NCI-H2227 treated with DMSO at 0.1 percent for 48 hours (cell line): ENCODE results near the gene TXNDC5.

Experiments
- DNase-seq: peaks from one replicate; lab custom pipeline; 2025; lab: John Stamatoyannopoulos, UW

The TXNDC5 gene

DNA sequence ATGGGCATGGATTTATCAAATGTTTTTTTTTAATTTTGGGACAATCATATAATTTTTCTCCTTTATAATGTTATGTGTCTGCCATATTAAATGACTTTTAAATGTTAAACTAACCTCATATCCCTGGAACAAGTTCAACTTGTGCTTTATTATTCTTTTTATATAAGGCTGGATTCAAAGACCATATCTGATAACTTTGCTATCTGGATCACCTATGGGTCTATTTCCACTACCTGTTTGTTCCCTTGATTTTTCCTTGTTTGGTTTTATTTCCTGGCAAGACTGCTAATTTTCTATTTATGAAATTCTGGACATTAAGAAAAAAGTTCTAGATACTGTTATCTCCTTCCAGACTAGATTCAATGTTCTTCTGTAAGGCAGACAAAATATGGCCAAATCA is 58.8 kb downstream of the TXNDC5 start:
- no peak for DNase-seq

DNA sequence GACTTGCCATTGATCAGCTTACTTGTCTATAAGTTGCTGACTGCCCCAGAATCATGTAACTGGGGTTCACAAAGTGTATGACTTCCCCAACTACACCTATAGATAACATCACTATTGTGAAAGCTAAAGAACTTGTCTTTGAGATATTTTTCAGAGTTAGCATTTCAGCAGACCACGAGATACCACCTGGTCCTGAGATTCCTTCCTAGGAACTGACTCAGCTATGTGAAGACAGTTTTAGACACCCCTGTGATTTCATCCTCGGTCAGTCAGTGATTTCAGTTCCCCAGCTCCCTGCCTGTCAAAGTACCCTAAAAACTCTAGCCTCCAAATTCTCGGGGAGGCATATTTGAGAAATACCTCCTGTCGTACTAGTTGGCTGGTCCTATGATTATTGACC is 62.4 kb downstream of the TXNDC5 start:
- DNase-seq: no peak

- DNase-seq: no peak
These were observed 63.4 kb downstream of the TXNDC5 start for GRCh38 chr6:7846966-7847818.

DNA sequence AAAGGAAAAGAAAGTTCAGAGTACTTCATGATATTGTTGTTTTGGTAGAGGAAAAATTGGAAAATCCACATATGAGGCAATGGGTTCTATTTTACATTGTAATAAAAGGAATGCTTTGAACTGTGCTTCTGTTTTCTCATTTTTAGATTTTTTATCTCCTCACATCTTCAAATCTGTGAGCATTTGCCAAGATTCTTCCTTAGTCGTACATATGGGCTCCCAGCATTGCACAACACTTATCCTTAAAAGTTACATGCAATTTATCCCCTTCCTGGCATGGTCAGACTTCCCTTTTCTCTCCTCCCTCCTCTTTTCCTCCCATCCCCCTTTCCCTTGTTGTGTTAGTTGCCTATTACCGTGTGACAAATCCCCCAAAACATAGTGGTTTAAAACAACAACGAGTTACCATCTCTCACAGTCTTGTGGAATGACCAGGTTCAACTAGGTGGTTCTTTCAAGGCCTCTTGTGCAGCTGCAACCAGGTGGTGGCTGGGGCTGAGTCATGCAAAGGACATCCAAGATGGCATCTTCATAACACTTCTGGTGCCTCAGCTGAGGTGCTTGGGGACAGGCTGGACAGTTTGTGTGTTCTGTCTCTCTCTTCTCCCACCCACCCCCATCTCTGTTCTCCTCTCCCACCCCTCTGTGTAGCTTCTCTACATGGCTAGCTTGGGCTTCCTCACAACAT is 68.7 kb downstream of the TXNDC5 start:
- no peak for DNase-seq

- DNase-seq: no peak
These were observed 74.1 kb downstream of the TXNDC5 start for GRCh38 chr6:7836371-7837026.

- no peak for DNase-seq
These were observed 76.9 kb downstream of the TXNDC5 start for GRCh38 chr6:7833751-7834070.

DNA sequence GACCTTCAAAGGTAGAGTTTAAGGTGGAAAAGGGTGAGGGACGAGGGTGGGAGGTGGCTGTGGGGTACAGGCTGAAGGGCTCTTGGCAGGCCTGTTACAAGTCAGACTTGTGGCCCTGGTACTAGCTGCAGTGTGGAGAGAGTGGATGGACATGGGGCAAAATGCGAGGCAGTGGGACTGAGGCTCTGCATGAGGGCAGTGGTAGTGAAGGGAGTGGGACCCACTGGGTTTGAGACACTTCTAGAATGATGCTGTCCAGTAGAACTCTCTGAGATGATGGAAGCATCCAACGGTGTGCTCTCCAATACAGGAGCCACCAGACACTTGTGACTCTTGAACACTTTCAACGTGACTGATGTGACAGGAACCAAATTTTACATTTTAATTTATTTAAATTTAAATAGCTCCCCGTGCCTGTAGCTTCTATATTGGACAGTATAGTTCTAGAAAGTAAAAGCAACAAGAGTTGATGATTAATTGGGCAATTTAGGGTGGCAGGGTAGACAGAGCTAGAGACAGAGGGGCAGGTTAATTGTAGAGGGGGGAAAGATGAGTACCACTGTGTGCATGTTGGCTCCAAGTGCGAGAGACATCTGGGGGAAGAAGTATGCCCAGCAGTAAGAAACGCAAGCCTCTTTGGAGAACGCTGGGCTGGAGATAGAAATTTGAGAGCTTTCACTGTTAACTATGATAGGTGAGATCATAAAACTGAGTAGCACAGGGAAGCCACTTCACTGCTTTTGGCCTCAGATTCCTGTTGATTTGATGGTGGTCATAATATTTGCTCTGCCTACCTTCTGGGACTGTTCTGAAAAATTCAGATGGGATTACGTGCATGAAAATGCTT is 77.5 kb downstream of the TXNDC5 start:
- DNase-seq: no peak
